K562 (cell line): ENCODE results near the gene VAC14. TPM values are rescaled to one million over a fixed set of nuclear protein-coding genes. Genes with fewer than 3 reads are reported as not detected.

Experiments used
- ASH1L ChIP-seq: fragments of 450-650 bp; IDR thresholded peaks from 2 replicates; pipeline ENCODE4 v1.6.1; 2018; ENCODE audit warnings: borderline replicate concordance, mild to moderate bottlenecking, low read depth; ENCODE audit not compliant: partially characterized antibody
- CBX1 ChIP-seq: sonication (generic); IDR thresholded peaks from 2 replicates; pipeline ENCODE4 v1.6.1; 2016; ENCODE audit warnings: antibody characterized with exemption, low read depth, mild to moderate bottlenecking
- E2F8 ChIP-seq: fragments of 450-650 bp; IDR thresholded peaks from 2 replicates; pipeline ENCODE4 v1.7.1; 2018; ENCODE audit warnings: mild to moderate bottlenecking, low read depth; ENCODE audit not compliant: partially characterized antibody
- HOMEZ ChIP-seq: fragments of 250-450 bp; sonication (Bioruptor Pico); IDR thresholded peaks from 2 replicates; pipeline ENCODE4 v1.4.0; 2020; ENCODE audit warnings: mild to moderate bottlenecking, moderate library complexity
- KDM2B ChIP-seq: fragments of 250-450 bp; sonication (Bioruptor Pico); IDR thresholded peaks from 2 replicates; pipeline ENCODE4 v1.8.0; 2021; ENCODE audit warnings: mild to moderate bottlenecking, moderate library complexity
- RBM14 ChIP-seq: fragments of 200-400 bp; formaldehyde crosslinking; IDR thresholded peaks from 2 replicates; pipeline ENCODE4 v1.6.1; 2018; ENCODE audit warnings: low read depth, mild to moderate bottlenecking, low read length, moderate library complexity, borderline replicate concordance; ENCODE audit not compliant: insufficient read depth
- SMARCB1 ChIP-seq: IDR thresholded peaks from 2 replicates; pipeline ENCODE4 v1.6.1; 2011; ENCODE audit warnings: improper control_type of control experiment, low read depth; ENCODE audit not compliant: insufficient read length
- SREBF2 ChIP-seq: sonication (generic); formaldehyde crosslinking; IDR thresholded peaks from 2 replicates; pipeline ENCODE4 v1.4.0; 2020; ENCODE audit warnings: mild to moderate bottlenecking, missing genetic modification reagents
- TEAD1 ChIP-seq, 2 experiments: fragments of 450-650 bp in 1 of 2; sonication (generic) in 1 of 2; formaldehyde crosslinking; IDR thresholded peaks; 2 replicates each; pipeline versions ENCODE4 v1.4.0 to v1.8.0; 2020 to 2022; ENCODE audit warnings: mild to moderate bottlenecking in 2 of 2, missing genetic modification reagents in 1 of 2
- TRIM24 ChIP-seq, 2 experiments: fragments of 450-650 bp; IDR thresholded peaks; 2 replicates each; pipeline ENCODE4 v1.6.1; 2016
- ZBTB33 ChIP-seq: sonication (generic); formaldehyde crosslinking; IDR thresholded peaks from 2 replicates; pipeline ENCODE4 v1.8.1; 2023; ENCODE audit warnings: mild to moderate bottlenecking, missing genetic modification reagents
- ZNF274 ChIP-seq: IDR thresholded peaks from 2 replicates; pipeline ENCODE4 v1.6.1; 2011; ENCODE audit warnings: low read depth, mild to moderate bottlenecking, low read length, moderate library complexity, borderline replicate concordance
- ZNF395 ChIP-seq: fragments of 200-800 bp; sonication (Bioruptor generic); IDR thresholded peaks from 2 replicates; pipeline ENCODE4 v1.6.1; 2017; ENCODE audit warnings: missing genetic modification characterization, missing compliant biosample characterization
- ZNF830 ChIP-seq: fragments of 250-450 bp; sonication (Bioruptor Pico); IDR thresholded peaks from 2 replicates; pipeline ENCODE4 v1.5.0; 2021; ENCODE audit warnings: mild to moderate bottlenecking
- polyA plus RNA-seq, 8 experiments: library from polyadenylated mRNA; depleted of rRNA in 4 of 8; stranded (reverse) in 5 of 8; unstranded in 3 of 8; fragments of >200 nt; fragmentation: Nextera tagmentation in 2 of 8; fragmentation: Illumina TruSeq in 1 of 8; extraction: Ambion mirVana in 2 of 8; extraction: Trizol in 1 of 8; gene quantifications; 2 replicates each; pipeline versions ENCODE4 v1.2.1 to v1.2.3, GENCODE V29; 2011 to 2014; ENCODE audit warnings: inconsistent platforms in 1 of 8, missing spikeins in 1 of 8
- total RNA-seq, 7 experiments: library from RNA; depleted of rRNA in 6 of 7; stranded (reverse); fragments of >200 nt in 6 of 7; fragmentation: Illumina TruSeq in 2 of 7; extraction: Trizol in 2 of 7; gene quantifications; 2 replicates each; pipeline versions ENCODE4 v1.2.1 to v1.2.3, GENCODE V29; 2011 to 2021; ENCODE audit warnings: low replicate concordance in 1 of 7
- TF ChIP-seq, protein P1 (sequence below): fragments of 450-650 bp; IDR thresholded peaks from 2 replicates; pipeline ENCODE4 v1.6.1; 2016; ENCODE audit warnings: borderline replicate concordance
- TF ChIP-seq, protein P2 (sequence below): sonication (generic); formaldehyde crosslinking; IDR thresholded peaks from 2 replicates; pipeline ENCODE4 v1.8.0; 2022; ENCODE audit warnings: mild to moderate bottlenecking, low read depth, missing genetic modification reagents

VAC14 gene
- total and polyA plus RNA-seq, 9 of the 15 experiments (the other 6 are each of a cell fraction or from before 2014, with no cell fraction given): 1.3 to 41.6 (median 26.6) TPM

DNA sequence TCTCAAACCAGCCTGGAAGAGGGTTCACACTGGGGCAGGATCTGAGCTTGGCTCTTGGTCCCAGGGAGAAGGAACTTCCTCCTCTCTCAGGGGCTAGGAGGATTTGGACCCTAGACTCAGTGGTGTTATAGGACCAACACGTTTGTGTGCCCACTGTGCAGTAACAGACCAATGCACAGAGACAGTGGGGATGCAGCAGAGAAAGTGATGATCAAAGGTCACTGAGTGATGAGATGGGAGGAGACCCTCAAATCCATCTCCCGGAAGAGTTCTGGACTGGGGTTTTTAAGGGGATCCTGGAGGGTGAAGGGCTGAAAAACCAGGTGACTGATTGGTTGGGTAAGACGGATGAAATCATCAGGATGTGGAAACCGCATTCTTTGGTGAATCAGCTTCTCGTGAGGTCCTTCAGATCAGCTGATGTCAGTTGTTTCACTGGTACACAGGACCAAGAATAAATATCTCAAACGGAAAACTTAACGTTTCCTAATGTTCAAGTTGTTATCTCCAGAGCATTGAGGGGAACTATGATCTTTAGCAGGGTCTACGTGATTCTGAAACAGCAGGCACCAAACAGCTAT lies 3.3 kb upstream of the VAC14 start (continued):
- TF ChIP-seq, protein P1, sequence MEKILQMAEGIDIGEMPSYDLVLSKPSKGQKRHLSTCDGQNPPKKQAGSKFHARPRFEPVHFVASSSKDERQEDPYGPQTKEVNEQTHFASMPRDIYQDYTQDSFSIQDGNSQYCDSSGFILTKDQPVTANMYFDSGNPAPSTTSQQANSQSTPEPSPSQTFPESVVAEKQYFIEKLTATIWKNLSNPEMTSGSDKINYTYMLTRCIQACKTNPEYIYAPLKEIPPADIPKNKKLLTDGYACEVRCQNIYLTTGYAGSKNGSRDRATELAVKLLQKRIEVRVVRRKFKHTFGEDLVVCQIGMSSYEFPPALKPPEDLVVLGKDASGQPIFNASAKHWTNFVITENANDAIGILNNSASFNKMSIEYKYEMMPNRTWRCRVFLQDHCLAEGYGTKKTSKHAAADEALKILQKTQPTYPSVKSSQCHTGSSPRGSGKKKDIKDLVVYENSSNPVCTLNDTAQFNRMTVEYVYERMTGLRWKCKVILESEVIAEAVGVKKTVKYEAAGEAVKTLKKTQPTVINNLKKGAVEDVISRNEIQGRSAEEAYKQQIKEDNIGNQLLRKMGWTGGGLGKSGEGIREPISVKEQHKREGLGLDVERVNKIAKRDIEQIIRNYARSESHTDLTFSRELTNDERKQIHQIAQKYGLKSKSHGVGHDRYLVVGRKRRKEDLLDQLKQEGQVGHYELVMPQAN: no peak
- TF ChIP-seq SREBF2 (CRISPR knock-in tag) (no peak), ZNF395 (peak; percentile 28; the same call in 1 of the 2 replicates), ZBTB33 (no peak), CBX1 (peak; percentile 50; the same call in 1 of the 2 replicates), HOMEZ (CRISPR knock-in tag) (no peak), TRIM24 (IDR thresholded peaks at IDR 0.05) (peak; percentile 56 to 73; a peak in 2 of 4 replicates), KDM2B (CRISPR knock-in tag) (no peak), E2F8 (no peak), SMARCB1 (no peak), ZNF830 (CRISPR knock-in tag) (no peak), ASH1L (no peak), ZNF274 (no peak), RBM14 (no peak), TEAD1 (CRISPR knock-in tag; IDR thresholded peaks at IDR 0.05) (no peak)
- TF ChIP-seq, protein P2, sequence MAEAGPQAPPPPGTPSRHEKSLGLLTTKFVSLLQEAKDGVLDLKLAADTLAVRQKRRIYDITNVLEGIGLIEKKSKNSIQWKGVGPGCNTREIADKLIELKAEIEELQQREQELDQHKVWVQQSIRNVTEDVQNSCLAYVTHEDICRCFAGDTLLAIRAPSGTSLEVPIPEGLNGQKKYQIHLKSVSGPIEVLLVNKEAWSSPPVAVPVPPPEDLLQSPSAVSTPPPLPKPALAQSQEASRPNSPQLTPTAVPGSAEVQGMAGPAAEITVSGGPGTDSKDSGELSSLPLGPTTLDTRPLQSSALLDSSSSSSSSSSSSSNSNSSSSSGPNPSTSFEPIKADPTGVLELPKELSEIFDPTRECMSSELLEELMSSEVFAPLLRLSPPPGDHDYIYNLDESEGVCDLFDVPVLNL: no peak
